Measurements from ENCODE around the gene TM9SF4. TPM values are rescaled to one million over a fixed set of nuclear protein-coding genes. Genes with fewer than 3 reads are reported as not detected.
A peak's percentile ranks its signal among the peaks of the same experiment; 100 is the strongest.

The TM9SF4 gene
- total and polyA plus RNA-seq, 12 donors, result 19.2 to 36.0 (median 31.1) TPM

GRCh38 chr20:32183947-32184635, 74.6 kb downstream of the TM9SF4 start:
- 91 to 92% methylated on average over 4 of the region's 4 CpGs for WGBS, 2 donors
- TF ChIP-seq CTCF (IDR thresholded peaks at IDR 0.05), result no peak
- H3K4me1 ChIP-seq, result peaks cover 0 to 12% (median 6%) of the 10 kb centered on the region in 9 donors
- H3K27ac ChIP-seq, result no peak overlapping the region
- no peaks in the 10 kb centered on the region for H3K9me3 ChIP-seq
- no peaks in the 10 kb centered on the region for H3K36me3 ChIP-seq
- no peaks in the 10 kb centered on the region for H3K27me3 ChIP-seq
- intact Hi-C loops (cut with DNase I), result no loop called here
- no peak overlapping the region for H3K4me3 ChIP-seq
- DNase-seq, result no peak
- ATAC-seq, result no peak

GRCh38 chr20:32184961-32185603, 75.6 kb downstream of the TM9SF4 start:
- Histone ChIP-seq H3K36me3 (no peaks in the 10 kb centered on the region), H3K9me3 (no peaks in the 10 kb centered on the region), H3K4me3 (no peak overlapping the region), H3K4me1 (peaks cover 0 to 19% (median 12%) of the 10 kb centered on the region in 9 donors), H3K27me3 (no peaks in the 10 kb centered on the region), H3K27ac (no peak overlapping the region)
- no peak for TF ChIP-seq CTCF (IDR thresholded peaks at IDR 0.05)
- DNase-seq, result no peak
- intact Hi-C loops (cut with DNase I), result no loop called here
- no peak for ATAC-seq
- whole genome bisulfite sequencing, 2 donors, result 70 to 83% methylated on average over 10 of the region's 10 CpGs

GRCh38 chr20:32186506-32186905, 77.0 kb downstream of the TM9SF4 start:
- TF ChIP-seq CTCF (IDR thresholded peaks at IDR 0.05), result no peak
- ATAC-seq (no peak), DNase-seq (no peak)
- Histone ChIP-seq H3K27me3 (no peaks in the 10 kb centered on the region), H3K27ac (no peak overlapping the region), H3K9me3 (no peaks in the 10 kb centered on the region), H3K4me3 (no peak overlapping the region), H3K36me3 (no peaks in the 10 kb centered on the region), H3K4me1 (peaks cover 0 to 30% (median 17%) of the 10 kb centered on the region in 9 donors)
- whole genome bisulfite sequencing, 2 donors, result 98 to 100% methylated on average over 1 of the region's 1 CpG
- intact Hi-C loops (cut with DNase I), result no loop called here

GRCh38 chr20:32188376-32189122, 79.0 kb downstream of the TM9SF4 start:
- DNase-seq (no peak), ATAC-seq (peak in 1 of 8 donors; percentile 3)
- Histone ChIP-seq H3K36me3 (peaks cover 0 to 3% (median 0%) of the 10 kb centered on the region in 9 donors), H3K27me3 (no peaks in the 10 kb centered on the region), H3K4me3 (peak overlapping the region in 3 of 10 donors; percentile 69 to 88 (median 71)), H3K4me1 (peaks cover 0 to 50% (median 27%) of the 10 kb centered on the region in 9 donors), H3K27ac (no peak overlapping the region), H3K9me3 (no peaks in the 10 kb centered on the region)
- TF ChIP-seq CTCF (IDR thresholded peaks at IDR 0.05), result no peak
- intact Hi-C loops (cut with DNase I), result no loop called here
- 98% methylated on average over 17 of the region's 17 CpGs for WGBS, 2 donors
